WTC11 (cell line): Measurements from ENCODE around the gene PRCD.
"Not testable (repeated sequence)": the region's sequence is repeated elsewhere in the genome, so short reads cannot be mapped to it uniquely, and the experiment has no call there.

ENCODE experiments used
- ATF1 ChIP-seq: sonication (generic); formaldehyde crosslinking; IDR thresholded peaks from 2 replicates; pipeline ENCODE4 v1.8.1; 2023; ENCODE audit warnings: mild to moderate bottlenecking, moderate library complexity, missing genetic modification reagents
- ESRRA ChIP-seq: sonication (generic); formaldehyde crosslinking; IDR thresholded peaks from 2 replicates; pipeline ENCODE4 v1.8.1; 2022; ENCODE audit warnings: mild to moderate bottlenecking, missing genetic modification reagents, borderline replicate concordance
- GABPB1 ChIP-seq: sonication (generic); formaldehyde crosslinking; IDR thresholded peaks from 2 replicates; pipeline ENCODE4 v1.8.1; 2023; ENCODE audit warnings: mild to moderate bottlenecking, missing genetic modification reagents
- NFYB ChIP-seq: sonication (generic); formaldehyde crosslinking; conservative IDR thresholded peaks from 2 replicates; pipeline ENCODE4 v1.8.0; 2022; ENCODE audit warnings: low read depth, missing genetic modification reagents
- SP1 ChIP-seq: sonication (generic); formaldehyde crosslinking; conservative IDR thresholded peaks from 2 replicates; pipeline ENCODE4 v1.8.1; 2022; ENCODE audit warnings: missing genetic modification reagents
- TEAD1 ChIP-seq: sonication (generic); formaldehyde crosslinking; IDR thresholded peaks from 2 replicates; pipeline ENCODE4 v1.8.0; 2022; ENCODE audit warnings: mild to moderate bottlenecking, missing genetic modification reagents
- TF ChIP-seq, protein P1 (sequence below): fragments of 200-600 bp; IDR thresholded peaks from 2 replicates; pipeline ENCODE4 v1.8.0; 2022; ENCODE audit warnings: antibody characterized with exemption
- TF ChIP-seq, protein P2 (sequence below): sonication (generic); formaldehyde crosslinking; IDR thresholded peaks from 2 replicates; pipeline ENCODE4 v1.8.1; 2023; ENCODE audit warnings: mild to moderate bottlenecking, missing genetic modification reagents, moderate library complexity
- TF ChIP-seq, protein P3 (sequence below): sonication (generic); formaldehyde crosslinking; IDR thresholded peaks from 2 replicates; pipeline ENCODE4 v1.8.0; 2023; ENCODE audit warnings: mild to moderate bottlenecking, missing genetic modification reagents
- TF ChIP-seq, protein P4 (sequence below): sonication (generic); formaldehyde crosslinking; IDR thresholded peaks from 2 replicates; pipeline ENCODE4 v1.8.1; 2022; ENCODE audit warnings: mild to moderate bottlenecking, moderate library complexity, missing genetic modification reagents
- TF ChIP-seq, protein P5 (sequence below): sonication (generic); formaldehyde crosslinking; IDR thresholded peaks from 2 replicates; pipeline ENCODE4 v1.8.0; 2022; ENCODE audit warnings: mild to moderate bottlenecking, missing genetic modification reagents

DNA sequence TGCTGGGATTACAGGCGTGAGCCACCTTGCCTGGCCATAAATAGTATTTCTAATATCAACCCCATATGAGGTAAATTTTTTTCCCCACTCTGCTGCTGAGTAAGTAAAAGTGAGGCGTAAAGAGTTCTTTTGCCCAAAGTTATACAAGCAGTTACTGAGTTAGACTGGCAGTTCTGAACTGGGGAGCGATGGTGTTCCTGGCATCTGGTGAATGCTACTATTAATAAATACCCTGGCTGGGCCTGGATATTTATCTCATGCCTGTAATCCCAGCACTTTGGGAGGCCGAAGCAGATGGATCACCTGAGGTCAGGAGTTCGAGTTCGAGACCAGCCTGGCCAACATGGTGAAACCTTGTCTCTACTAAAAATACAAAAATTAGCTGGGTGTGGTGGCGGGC is 19.6 kb downstream of the PRCD start:
- TF ChIP-seq GABPB1, NFYB, ATF1, ESRRA, TEAD1, SP1 (CRISPR knock-in tag): not testable (repeated sequence)
- TF ChIP-seq, protein P1, sequence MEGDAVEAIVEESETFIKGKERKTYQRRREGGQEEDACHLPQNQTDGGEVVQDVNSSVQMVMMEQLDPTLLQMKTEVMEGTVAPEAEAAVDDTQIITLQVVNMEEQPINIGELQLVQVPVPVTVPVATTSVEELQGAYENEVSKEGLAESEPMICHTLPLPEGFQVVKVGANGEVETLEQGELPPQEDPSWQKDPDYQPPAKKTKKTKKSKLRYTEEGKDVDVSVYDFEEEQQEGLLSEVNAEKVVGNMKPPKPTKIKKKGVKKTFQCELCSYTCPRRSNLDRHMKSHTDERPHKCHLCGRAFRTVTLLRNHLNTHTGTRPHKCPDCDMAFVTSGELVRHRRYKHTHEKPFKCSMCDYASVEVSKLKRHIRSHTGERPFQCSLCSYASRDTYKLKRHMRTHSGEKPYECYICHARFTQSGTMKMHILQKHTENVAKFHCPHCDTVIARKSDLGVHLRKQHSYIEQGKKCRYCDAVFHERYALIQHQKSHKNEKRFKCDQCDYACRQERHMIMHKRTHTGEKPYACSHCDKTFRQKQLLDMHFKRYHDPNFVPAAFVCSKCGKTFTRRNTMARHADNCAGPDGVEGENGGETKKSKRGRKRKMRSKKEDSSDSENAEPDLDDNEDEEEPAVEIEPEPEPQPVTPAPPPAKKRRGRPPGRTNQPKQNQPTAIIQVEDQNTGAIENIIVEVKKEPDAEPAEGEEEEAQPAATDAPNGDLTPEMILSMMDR, result not testable (repeated sequence)
- TF ChIP-seq, protein P2, sequence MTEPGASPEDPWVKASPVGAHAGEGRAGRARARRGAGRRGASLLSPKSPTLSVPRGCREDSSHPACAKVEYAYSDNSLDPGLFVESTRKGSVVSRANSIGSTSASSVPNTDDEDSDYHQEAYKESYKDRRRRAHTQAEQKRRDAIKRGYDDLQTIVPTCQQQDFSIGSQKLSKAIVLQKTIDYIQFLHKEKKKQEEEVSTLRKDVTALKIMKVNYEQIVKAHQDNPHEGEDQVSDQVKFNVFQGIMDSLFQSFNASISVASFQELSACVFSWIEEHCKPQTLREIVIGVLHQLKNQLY (CRISPR knock-in tag), result not testable (repeated sequence)
- TF ChIP-seq, protein P3, sequence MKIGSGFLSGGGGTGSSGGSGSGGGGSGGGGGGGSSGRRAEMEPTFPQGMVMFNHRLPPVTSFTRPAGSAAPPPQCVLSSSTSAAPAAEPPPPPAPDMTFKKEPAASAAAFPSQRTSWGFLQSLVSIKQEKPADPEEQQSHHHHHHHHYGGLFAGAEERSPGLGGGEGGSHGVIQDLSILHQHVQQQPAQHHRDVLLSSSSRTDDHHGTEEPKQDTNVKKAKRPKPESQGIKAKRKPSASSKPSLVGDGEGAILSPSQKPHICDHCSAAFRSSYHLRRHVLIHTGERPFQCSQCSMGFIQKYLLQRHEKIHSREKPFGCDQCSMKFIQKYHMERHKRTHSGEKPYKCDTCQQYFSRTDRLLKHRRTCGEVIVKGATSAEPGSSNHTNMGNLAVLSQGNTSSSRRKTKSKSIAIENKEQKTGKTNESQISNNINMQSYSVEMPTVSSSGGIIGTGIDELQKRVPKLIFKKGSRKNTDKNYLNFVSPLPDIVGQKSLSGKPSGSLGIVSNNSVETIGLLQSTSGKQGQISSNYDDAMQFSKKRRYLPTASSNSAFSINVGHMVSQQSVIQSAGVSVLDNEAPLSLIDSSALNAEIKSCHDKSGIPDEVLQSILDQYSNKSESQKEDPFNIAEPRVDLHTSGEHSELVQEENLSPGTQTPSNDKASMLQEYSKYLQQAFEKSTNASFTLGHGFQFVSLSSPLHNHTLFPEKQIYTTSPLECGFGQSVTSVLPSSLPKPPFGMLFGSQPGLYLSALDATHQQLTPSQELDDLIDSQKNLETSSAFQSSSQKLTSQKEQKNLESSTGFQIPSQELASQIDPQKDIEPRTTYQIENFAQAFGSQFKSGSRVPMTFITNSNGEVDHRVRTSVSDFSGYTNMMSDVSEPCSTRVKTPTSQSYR, result not testable (repeated sequence)
- TF ChIP-seq, protein P4, sequence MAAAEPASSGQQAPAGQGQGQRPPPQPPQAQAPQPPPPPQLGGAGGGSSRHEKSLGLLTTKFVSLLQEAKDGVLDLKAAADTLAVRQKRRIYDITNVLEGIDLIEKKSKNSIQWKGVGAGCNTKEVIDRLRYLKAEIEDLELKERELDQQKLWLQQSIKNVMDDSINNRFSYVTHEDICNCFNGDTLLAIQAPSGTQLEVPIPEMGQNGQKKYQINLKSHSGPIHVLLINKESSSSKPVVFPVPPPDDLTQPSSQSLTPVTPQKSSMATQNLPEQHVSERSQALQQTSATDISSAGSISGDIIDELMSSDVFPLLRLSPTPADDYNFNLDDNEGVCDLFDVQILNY, result not testable (repeated sequence)
- TF ChIP-seq, protein P5, sequence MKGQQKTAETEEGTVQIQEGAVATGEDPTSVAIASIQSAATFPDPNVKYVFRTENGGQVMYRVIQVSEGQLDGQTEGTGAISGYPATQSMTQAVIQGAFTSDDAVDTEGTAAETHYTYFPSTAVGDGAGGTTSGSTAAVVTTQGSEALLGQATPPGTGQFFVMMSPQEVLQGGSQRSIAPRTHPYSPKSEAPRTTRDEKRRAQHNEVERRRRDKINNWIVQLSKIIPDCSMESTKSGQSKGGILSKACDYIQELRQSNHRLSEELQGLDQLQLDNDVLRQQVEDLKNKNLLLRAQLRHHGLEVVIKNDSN, result not testable (repeated sequence)
